Ectodermal cell (in vitro differentiated cells): ENCODE data around the gene PLG. TPM values are rescaled to one million over a fixed set of nuclear protein-coding genes. Genes with fewer than 3 reads are reported as not detected.
"Not testable (repeated sequence)": the region's sequence is repeated elsewhere in the genome, so short reads cannot be mapped to it uniquely, and the experiment has no call there.

Source experiments
- H3K27ac ChIP-seq: 2 replicates; pipeline ENCODE4 v1.7.0; 2013; ENCODE audit warnings: mild to moderate bottlenecking, low read depth, low read length; ENCODE audit not compliant: insufficient read depth, poor library complexity, severe bottlenecking
- H3K27me3 ChIP-seq: 2 replicates; pipeline ENCODE4 v1.7.0; 2013; ENCODE audit warnings: mild to moderate bottlenecking, low read length; ENCODE audit not compliant: insufficient read depth, control insufficient read depth, poor library complexity, severe bottlenecking
- H3K36me3 ChIP-seq: one replicate; pipeline ENCODE4 v1.7.0; 2013; ENCODE audit warnings: low read length; ENCODE audit not compliant: control insufficient read depth, insufficient read depth
- H3K4me1 ChIP-seq: one replicate; pipeline ENCODE4 v1.7.0; 2013; ENCODE audit warnings: low read length; ENCODE audit not compliant: control insufficient read depth, insufficient read depth
- H3K4me3 ChIP-seq: 2 replicates; pipeline ENCODE4 v1.7.0; 2013; ENCODE audit warnings: low read depth, low read length, control low read depth; ENCODE audit not compliant: insufficient read depth
- H3K9me3 ChIP-seq: 2 replicates; pipeline ENCODE4 v1.7.0; 2013; ENCODE audit warnings: mild to moderate bottlenecking, low read length, moderate library complexity; ENCODE audit not compliant: control insufficient read depth
- WGBS, 2 experiments: methylation state at CpG; one replicate each; pipeline ENCODE4 v1.1.7; 2013; ENCODE audit warnings: missing lambda C conversion rate in 2 of 2; 5-methylcytosine and 5-hydroxymethylcytosine counted together
- polyA plus RNA-seq, 4 experiments: library from polyadenylated mRNA; stranded (reverse); fragments of 50-300 nt; gene quantifications; one replicate each; pipeline ENCODE4 v1.2.3, GENCODE V29; 2013

Gene PLG
- polyA plus RNA-seq (2013, experiment 1 of 4), result not detected
- not detected for polyA plus RNA-seq (2013, experiment 2 of 4)
- polyA plus RNA-seq (2013, experiment 3 of 4), result not detected
- polyA plus RNA-seq (2013, experiment 4 of 4), result not detected

DNA sequence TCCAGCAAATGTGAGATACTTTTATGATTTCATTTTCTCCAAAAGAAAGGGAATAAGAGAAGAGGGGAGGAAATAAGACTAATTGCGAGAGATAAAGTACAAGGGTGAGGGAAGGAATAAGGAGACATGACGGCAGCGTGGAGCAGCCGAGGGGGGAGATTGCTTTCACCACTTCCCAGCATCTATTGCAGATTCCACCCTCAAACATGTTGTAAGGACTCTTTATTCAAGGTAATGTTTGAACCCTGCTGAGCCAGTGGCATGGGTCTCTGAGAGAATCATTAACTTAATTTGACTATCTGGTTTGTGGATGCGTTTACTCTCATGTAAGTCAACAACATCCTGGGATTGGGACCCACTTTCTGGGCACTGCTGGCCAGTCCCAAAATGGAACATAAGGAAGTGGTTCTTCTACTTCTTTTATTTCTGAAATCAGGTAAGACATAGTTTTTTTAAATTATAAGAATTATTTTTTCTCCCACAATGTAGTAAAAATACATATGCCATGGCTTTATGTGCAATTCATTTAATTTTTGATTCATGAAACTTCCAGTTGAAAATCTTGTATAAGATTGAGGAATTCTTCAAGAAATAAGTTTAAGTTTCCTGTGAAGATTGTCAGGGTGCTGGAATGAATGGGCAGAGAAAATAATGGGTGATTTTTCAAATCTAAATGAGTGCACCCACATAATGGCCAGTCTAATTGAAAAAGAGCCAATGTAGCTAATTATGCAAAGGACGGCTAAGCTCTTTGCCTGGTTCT, at the start of gene PLG:
Gene PLG, plus strand, starts transcription at position 327 of the 763 bp plus-strand sequence. Its CDS starts 61 bp downstream, at position 388.
- not testable (repeated sequence) for H3K4me1 ChIP-seq, H3K36me3 ChIP-seq, H3K27me3 ChIP-seq, H3K4me3 ChIP-seq, H3K9me3 ChIP-seq, H3K27ac ChIP-seq
- 89 to 98% methylated on average over 6 of the region's 6 CpGs for WGBS, 2 experiments

- Histone ChIP-seq H3K27ac (no peak overlapping the region), H3K36me3 (no peaks in the 10 kb centered on the region), H3K4me3 (no peak overlapping the region), H3K9me3 (no peaks in the 10 kb centered on the region), H3K4me1 (no peaks in the 10 kb centered on the region), H3K27me3 (no peaks in the 10 kb centered on the region)
- WGBS, 2 experiments, result 85 to 88% methylated on average over 3 of the region's 6 CpGs
Measured at GRCh38 chr6:160659562-160659961, 42.5 kb upstream of the PLG start.

- H3K27me3 ChIP-seq, result no peaks in the 10 kb centered on the region
- H3K36me3 ChIP-seq, result no peaks in the 10 kb centered on the region
- no peaks in the 10 kb centered on the region for H3K9me3 ChIP-seq
- H3K4me3 ChIP-seq, result no peak overlapping the region
- WGBS, 2 experiments, result 88 to 90% methylated on average over 3 of the region's 3 CpGs
- no peak overlapping the region for H3K27ac ChIP-seq
- no peaks in the 10 kb centered on the region for H3K4me1 ChIP-seq
Measured at GRCh38 chr6:160661216-160661615, 40.8 kb upstream of the PLG start.

- H3K4me1 ChIP-seq, result no peaks in the 10 kb centered on the region
- H3K9me3 ChIP-seq, result no peaks in the 10 kb centered on the region
- H3K36me3 ChIP-seq, result no peaks in the 10 kb centered on the region
- no peak overlapping the region for H3K27ac ChIP-seq
- H3K27me3 ChIP-seq, result no peaks in the 10 kb centered on the region
- no peak overlapping the region for H3K4me3 ChIP-seq
- WGBS, 2 experiments, result 39 to 58% methylated on average over 3 of the region's 3 CpGs
Measured at GRCh38 chr6:160662429-160662828, 39.6 kb upstream of the PLG start.

GRCh38 chr6:160662842-160663241, 39.2 kb upstream of the PLG start:
- no peaks in the 10 kb centered on the region for H3K4me1 ChIP-seq
- 85% methylated on average over 2 of the region's 2 CpGs for WGBS, 2 experiments
- no peaks in the 10 kb centered on the region for H3K27me3 ChIP-seq
- no peak overlapping the region for H3K27ac ChIP-seq
- no peak overlapping the region for H3K4me3 ChIP-seq
- H3K9me3 ChIP-seq, result no peaks in the 10 kb centered on the region
- H3K36me3 ChIP-seq, result no peaks in the 10 kb centered on the region

- not testable (repeated sequence) for H3K27ac ChIP-seq, H3K36me3 ChIP-seq, H3K27me3 ChIP-seq, H3K9me3 ChIP-seq, H3K4me3 ChIP-seq, H3K4me1 ChIP-seq
- WGBS, 2 experiments, result 100% methylated on average over 1 of the region's 1 CpG; no CpG with 5 or more reads in 1 of the 2 experiments
Measured at GRCh38 chr6:160664198-160664597, 37.8 kb upstream of the PLG start, which contains the start of gene LPA. Gene LPA (minus strand): TSS chr6:160664275. CDS start chr6:160664214, 61 bp downstream.

DNA sequence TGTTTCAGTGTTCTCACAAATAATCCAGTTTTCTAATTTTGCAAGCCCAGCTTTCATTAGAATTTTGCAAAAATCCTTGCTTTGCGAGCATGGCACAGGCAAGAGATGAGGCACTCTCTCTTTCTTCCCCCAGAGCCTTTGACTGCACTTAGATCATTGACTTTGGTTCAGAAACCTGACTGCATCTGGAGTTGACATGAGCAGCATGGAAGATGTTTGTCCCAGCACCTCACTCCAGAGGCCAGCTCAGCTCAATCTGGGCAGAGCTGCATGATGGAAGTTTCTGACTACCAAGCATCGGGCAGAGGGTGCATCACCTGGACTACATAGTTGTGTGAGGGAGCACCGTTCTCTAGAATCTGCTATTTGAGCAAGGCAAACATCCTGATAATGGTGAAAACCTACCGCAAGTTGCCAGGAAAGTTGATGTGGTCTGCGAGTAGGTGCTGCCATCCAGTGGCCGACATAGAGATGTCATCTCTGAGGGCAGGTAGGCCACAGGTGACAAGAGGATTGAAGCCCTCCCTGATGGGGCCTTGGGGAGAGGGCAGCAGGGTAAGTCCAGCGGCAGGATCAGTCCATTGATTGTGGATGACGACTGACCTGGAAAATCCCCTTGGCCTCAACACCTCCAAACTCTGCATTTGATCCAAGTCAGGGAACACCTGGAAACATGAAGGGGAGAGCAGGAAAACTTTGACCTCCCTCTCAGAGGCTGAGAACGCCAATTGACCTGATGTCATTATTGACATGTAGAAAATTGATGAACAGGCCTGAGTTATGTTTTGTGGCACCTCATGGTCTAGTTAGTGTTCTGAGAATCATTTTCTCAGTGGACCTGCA, 34.2 kb upstream of the PLG start:
- Histone ChIP-seq H3K4me3 (no peak overlapping the region), H3K27ac (no peak overlapping the region), H3K4me1 (no peaks in the 10 kb centered on the region), H3K9me3 (no peaks in the 10 kb centered on the region), H3K36me3 (no peaks in the 10 kb centered on the region), H3K27me3 (no peaks in the 10 kb centered on the region)
- 28 to 31% methylated on average over 9 of the region's 9 CpGs for WGBS, 2 experiments

- no peak overlapping the region for H3K4me3 ChIP-seq
- no peaks in the 10 kb centered on the region for H3K4me1 ChIP-seq
- WGBS, 2 experiments, result 78 to 80% methylated on average over 2 of the region's 2 CpGs
- H3K9me3 ChIP-seq, result no peaks in the 10 kb centered on the region
- H3K27ac ChIP-seq, result no peak overlapping the region
- no peaks in the 10 kb centered on the region for H3K27me3 ChIP-seq
- H3K36me3 ChIP-seq, result no peaks in the 10 kb centered on the region
Measured at GRCh38 chr6:160668589-160668988, 33.5 kb upstream of the PLG start.

DNA sequence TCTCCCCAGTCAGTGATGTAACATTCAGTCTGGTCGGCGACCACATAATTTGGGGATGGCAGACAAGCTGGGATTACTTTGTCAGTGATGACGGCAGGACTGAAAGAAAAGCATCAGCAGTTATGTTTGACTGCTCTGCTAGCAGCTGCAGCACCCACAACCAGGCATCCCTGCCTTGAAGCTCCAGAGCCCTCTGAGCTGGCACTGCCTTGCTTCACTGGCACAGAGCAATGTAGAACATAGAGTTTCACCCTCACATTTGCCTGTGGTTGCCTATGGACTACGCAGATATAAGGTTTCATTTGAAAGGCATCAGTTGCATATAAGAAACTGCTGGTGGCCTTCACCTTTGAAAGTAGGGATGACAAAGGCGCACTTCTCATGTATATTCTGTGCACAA, 25.6 kb upstream of the PLG start:
- H3K27ac ChIP-seq, H3K4me1 ChIP-seq, H3K36me3 ChIP-seq, H3K9me3 ChIP-seq, H3K4me3 ChIP-seq: not testable (repeated sequence)
- 89 to 92% methylated on average over 5 of the region's 5 CpGs for WGBS, 2 experiments
- H3K27me3 ChIP-seq, result peaks cover 21% of the 10 kb centered on the region

GRCh38 chr6:160678230-160678629, 23.8 kb upstream of the PLG start:
- Histone ChIP-seq H3K27me3 (peaks cover 21% of the 10 kb centered on the region), H3K36me3 (no peaks in the 10 kb centered on the region), H3K27ac (no peak overlapping the region), H3K4me1 (no peaks in the 10 kb centered on the region), H3K4me3 (no peak overlapping the region), H3K9me3 (no peaks in the 10 kb centered on the region)
- 89 to 91% methylated on average over 4 of the region's 4 CpGs for WGBS, 2 experiments
